Measurements from ENCODE around the gene CDK6.
"Not testable (repeated sequence)": the region's sequence is repeated elsewhere in the genome, so short reads cannot be mapped to it uniquely, and the experiment has no call there.

DNA sequence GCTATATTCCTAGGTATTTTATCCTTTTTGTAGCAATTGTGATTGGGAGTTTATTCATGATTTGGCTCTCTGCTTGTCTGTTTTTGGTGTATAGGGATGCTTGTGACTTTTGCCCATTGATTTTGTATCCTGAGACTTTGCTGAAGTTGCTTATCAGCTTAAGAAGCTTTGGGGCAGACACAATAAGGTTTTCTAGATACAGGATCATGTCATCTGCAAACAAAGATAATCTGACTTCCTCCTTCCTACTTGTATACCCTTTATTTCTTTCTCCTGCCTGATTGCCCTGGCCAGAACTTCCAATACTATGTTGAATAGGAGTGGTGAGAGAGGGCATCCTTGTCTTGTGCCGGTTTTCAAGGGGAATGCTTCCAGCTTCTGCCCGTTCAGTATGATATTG, 49.7 kb upstream of the CDK6 start:
- not testable (repeated sequence) for TF ChIP-seq EZH2 (IDR thresholded peaks at IDR 0.05; ENCODE audit: borderline replicate concordance, low read depth, low read length, severe bottlenecking)
- TF ChIP-seq, protein P1, sequence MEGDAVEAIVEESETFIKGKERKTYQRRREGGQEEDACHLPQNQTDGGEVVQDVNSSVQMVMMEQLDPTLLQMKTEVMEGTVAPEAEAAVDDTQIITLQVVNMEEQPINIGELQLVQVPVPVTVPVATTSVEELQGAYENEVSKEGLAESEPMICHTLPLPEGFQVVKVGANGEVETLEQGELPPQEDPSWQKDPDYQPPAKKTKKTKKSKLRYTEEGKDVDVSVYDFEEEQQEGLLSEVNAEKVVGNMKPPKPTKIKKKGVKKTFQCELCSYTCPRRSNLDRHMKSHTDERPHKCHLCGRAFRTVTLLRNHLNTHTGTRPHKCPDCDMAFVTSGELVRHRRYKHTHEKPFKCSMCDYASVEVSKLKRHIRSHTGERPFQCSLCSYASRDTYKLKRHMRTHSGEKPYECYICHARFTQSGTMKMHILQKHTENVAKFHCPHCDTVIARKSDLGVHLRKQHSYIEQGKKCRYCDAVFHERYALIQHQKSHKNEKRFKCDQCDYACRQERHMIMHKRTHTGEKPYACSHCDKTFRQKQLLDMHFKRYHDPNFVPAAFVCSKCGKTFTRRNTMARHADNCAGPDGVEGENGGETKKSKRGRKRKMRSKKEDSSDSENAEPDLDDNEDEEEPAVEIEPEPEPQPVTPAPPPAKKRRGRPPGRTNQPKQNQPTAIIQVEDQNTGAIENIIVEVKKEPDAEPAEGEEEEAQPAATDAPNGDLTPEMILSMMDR (IDR thresholded peaks at IDR 0.05; ENCODE audit: borderline replicate concordance, extremely low read depth, low read length, poor library complexity, severe bottlenecking): not testable (repeated sequence)
